Adrenal gland (tissue), 5 donors: ENCODE measurements around the gene PPP3R2.

Experiments used
- POLR2A ChIP-seq, 2 donors: fragments of 450-650 bp; IDR thresholded peaks; one replicate each; pipeline ENCODE4 v1.6.1; 2017; ENCODE audit warnings: antibody characterized with exemption in 2 of 2, mild to moderate bottlenecking in 2 of 2, moderate library complexity in 1 of 2
- TF ChIP-seq, protein P1 (sequence below), 6 experiments: fragments of 450-650 bp in 4 of 6; fragments of 200-600 bp in 2 of 6; sonication (generic) in 1 of 6; IDR thresholded peaks; 1 replicate in 5 of 6; 2 replicates in 1 of 6; pipeline versions ENCODE4 v1.5.1 to v1.8.0; 2016 to 2021; ENCODE audit warnings: antibody characterized with exemption in 6 of 6, mild to moderate bottlenecking in 2 of 6, moderate library complexity in 1 of 6
- donor health status: DM: no; HTN: no; CAD: no.

DNA sequence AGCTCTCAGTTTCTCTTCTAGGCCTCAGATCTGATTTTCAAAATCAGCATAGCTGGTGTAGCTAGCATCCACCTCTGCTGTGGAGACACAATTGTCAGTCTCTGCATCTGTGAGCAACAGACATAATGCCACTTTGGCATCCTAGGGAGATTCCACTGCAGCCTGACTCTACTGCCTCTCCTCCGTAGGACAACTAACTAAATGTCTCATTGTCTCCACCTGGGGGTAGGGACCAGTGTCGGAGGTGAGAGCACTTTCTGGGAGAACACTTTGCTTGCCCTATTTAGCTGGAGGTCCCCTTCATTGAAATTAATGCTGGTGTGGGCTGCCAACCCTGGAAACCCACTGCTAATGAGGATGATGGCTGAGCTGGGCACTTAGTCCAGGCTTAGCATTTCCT lies 1.4 kb downstream of the PPP3R2 start:
- no peak for TF ChIP-seq POLR2A (IDR thresholded peaks at IDR 0.05)
- TF ChIP-seq, protein P1, sequence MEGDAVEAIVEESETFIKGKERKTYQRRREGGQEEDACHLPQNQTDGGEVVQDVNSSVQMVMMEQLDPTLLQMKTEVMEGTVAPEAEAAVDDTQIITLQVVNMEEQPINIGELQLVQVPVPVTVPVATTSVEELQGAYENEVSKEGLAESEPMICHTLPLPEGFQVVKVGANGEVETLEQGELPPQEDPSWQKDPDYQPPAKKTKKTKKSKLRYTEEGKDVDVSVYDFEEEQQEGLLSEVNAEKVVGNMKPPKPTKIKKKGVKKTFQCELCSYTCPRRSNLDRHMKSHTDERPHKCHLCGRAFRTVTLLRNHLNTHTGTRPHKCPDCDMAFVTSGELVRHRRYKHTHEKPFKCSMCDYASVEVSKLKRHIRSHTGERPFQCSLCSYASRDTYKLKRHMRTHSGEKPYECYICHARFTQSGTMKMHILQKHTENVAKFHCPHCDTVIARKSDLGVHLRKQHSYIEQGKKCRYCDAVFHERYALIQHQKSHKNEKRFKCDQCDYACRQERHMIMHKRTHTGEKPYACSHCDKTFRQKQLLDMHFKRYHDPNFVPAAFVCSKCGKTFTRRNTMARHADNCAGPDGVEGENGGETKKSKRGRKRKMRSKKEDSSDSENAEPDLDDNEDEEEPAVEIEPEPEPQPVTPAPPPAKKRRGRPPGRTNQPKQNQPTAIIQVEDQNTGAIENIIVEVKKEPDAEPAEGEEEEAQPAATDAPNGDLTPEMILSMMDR (IDR thresholded peaks at IDR 0.05), result no peak
